Stimulated activated naive CD8-positive, alpha-beta T cell treated with anti-CD3 and anti-CD28 coated beads, Interleukin-15, Interleukin-2, amounts not matched to agents 100 U/mL and 50 U/mL, for 24 hours (primary cell): ENCODE results near the gene TRHDE.
"Not testable (repeated sequence)": the region's sequence is repeated elsewhere in the genome, so short reads cannot be mapped to it uniquely, and the experiment has no call there.

Experiments
- ATAC-seq: fragments of 150-1000 bp; cut with Tn5 transposase; one replicate; pipeline ENCODE4 v1.10.0; 2021
- DNase-seq: peaks from one replicate; pipeline ENCODE4 v3.0.0; 2021

The TRHDE gene

DNA sequence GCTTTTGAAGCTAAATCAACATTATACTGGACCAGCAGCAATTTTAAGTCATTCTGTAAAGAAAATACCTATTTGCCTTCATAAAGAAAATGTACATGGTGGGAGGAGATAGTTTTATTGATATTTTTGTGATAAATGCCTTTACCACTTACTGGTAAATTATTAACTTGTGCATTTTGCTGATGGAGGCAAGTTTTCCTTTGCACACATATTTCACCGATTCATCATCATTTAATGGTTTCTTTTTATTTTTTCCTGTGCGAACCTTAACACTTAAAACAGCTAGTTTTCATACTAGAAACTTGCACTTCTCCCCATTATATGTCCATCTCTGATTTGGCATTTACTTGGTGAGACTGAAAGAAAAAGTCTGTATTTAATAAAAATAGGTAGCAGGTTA, 239.3 kb downstream of the TRHDE start:
- ATAC-seq (no peak), DNase-seq (no peak)

GRCh38 chr12:72511906-72512305, 239.7 kb downstream of the TRHDE start:
- DNase-seq = no peak
- ATAC-seq = no peak

DNA sequence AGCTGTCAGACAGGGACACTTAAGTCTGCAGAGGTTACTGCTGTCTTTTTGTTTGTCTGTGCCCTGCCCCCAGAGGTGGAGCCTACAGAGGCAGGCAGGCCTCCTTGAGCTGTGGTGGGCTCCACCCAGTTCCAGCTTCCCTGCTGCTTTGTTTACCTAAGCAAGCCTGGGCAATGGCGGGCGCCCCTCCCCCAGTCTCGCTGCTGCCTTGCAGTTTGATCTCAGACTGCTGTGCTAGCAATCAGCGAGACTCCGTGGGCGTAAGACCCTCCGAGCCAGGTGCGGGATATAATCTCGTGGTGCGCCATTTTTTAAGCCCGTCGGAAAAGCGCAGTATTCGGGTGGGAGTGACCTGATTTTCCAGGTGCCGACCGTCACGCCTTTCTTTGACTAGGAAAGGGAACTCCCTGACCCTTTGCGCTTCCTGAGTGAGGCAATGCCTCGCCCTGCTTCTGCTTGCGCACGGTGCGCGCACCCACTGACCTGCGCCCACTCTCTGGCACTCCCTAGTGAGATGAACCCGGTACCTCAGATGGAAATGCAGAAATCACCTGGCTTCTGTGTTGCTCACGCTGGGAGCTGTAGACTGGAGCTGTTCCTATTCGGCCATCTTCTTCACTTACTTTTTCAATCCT, 248.0 kb downstream of the TRHDE start:
- not testable (repeated sequence) for DNase-seq, ATAC-seq

- ATAC-seq = no peak
- no peak for DNase-seq
Observed at GRCh38 chr12:72521326-72521725, 249.2 kb downstream of the TRHDE start.

DNA sequence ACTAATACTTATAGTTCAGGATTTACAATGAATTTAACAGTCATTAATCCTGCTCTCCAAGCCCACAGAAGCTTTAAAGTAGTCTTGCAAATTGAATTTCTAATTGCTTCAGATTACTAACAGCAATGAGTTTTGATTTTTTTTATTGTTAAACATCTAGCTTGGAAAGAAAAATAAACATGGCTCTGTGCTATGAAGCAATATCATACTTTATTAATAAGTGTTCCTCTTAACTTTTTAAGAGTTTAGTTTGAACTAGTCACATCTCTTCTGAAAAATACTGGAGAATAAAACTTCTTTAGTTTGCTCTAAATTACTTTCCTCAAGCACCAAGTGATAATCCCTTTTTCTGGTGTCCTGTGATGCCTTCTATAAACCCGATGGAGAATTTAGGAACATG, 250.2 kb downstream of the TRHDE start:
- DNase-seq (no peak), ATAC-seq (no peak)

DNA sequence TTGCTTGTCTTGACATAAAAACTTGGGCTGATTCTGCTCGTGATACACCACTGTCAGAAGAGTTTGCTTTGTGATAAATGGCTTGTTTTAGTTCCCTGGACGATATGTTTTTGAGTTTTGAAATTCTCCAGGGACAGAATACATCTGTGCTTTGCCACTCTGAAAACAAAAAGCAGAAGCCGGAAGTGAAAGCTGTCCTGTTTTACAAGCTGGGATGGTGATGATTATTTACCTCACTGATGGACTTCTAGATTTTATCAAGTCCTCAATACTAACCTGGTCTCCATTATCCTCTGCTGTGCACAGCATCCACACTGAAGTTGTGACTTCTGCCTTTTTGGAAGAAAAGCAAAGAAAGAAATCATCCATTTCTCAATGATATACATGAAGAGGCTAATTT, 251.6 kb downstream of the TRHDE start:
- no peak for DNase-seq

DNA sequence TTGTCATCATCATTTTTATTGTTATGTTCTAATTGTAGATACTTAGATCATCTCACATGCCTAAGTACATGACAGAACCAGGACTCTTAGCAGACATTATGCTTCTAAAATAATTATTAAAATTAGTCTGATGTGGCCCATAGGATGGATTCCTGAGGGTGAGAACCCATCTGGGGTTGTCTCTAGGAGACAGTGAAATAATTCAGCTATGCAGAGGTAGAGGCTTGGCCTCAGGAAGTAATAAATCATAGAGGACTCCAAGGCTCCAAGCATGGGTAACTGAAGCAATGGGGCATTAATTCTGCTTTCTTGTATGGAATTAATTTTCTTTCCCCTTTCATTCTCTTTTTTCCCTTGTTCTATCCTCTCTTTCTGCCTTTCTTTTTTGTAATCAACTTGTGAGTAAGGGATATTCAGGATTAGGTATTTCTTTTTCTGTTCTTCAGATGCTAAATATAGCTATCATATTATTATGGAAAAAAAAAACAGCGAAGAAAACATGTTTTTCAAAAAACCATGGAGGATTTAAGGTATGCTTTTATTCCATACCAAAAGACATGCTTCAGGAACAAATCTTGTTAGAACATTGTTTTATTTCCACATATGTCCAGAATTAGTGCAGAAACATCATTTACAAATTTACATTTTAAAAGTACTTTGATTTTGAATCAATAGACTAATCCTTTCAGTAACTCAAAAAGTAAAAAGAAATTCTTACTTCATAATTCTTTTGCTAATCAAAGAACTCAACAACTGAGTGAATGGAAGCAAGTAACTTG, 263.2 kb downstream of the TRHDE start:
- no peak for DNase-seq

More for the DNA sequence above, 251.6 kb downstream of the TRHDE start:
- no peak for ATAC-seq

GRCh38 chr12:72540811-72541210, 268.6 kb downstream of the TRHDE start:
- DNase-seq = no peak
- no peak for ATAC-seq

More for the DNA sequence above, 263.2 kb downstream of the TRHDE start:
- no peak for ATAC-seq

- no peak for DNase-seq
- no peak for ATAC-seq
Observed at GRCh38 chr12:72543777-72544467, 271.8 kb downstream of the TRHDE start.

DNA sequence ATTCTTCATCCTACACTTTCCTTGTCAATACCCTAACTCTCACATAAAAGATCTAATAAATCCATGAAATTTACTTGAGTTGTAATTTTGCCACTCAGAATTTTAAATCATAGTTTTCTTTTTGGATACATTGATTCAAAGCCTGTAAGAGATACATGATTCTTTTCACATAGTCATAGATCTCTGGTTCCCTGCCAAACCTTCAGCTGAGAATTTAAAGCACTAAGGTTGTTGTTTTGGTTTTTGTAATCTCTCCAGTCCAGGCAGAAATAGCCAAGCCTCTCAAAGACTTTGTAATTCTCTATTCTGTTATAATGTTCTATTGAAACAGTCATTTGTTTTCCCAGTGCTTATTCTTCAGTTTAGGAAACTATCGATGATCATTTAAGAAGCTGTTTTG, 273.9 kb downstream of the TRHDE start:
- DNase-seq (no peak), ATAC-seq (no peak)

- no peak for DNase-seq
- no peak for ATAC-seq
Observed at GRCh38 chr12:72547573-72547972, 275.4 kb downstream of the TRHDE start.

- no peak for DNase-seq
- no peak for ATAC-seq
Observed at GRCh38 chr12:72549184-72549583, 277.0 kb downstream of the TRHDE start.

DNA sequence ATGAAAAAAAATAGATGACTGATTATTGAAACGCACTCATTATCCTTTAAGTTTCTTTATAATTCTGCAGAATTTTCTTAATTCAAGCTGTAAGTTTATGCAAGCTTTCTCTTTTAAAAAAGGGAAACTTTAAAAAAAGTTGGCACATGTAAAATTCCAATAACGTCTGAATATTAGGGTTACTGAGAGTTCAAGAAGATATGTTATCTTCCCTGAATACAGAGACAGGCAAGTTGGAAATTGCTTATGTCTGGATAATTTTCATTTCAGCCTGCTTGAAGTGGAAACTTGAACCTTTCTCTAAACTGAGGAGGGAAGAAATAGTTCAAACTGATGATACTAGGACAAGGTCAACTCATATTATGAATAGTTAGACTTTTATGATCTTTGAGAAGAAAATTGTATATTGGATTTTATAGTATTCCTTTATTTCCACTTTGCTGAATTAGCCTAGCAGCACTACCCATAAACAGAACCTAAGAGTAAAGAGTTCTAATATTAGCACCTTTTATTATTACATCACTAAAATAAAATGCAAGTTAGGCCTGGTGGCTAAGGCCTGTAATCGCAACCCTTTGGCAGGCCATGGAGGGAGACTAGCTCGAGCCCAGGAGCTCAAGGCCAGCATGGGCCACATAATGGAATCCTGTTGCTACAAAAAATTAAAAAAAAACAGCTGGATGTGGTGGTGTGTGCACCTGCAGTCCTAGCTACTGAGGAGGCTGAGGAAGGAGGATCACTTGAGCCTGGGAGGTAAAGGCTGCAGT, 288.0 kb downstream of the TRHDE start:
- no peak for DNase-seq
- ATAC-seq = no peak

- ATAC-seq = no peak
Observed at GRCh38 chr12:72570601-72571000, 298.4 kb downstream of the TRHDE start.

DNA sequence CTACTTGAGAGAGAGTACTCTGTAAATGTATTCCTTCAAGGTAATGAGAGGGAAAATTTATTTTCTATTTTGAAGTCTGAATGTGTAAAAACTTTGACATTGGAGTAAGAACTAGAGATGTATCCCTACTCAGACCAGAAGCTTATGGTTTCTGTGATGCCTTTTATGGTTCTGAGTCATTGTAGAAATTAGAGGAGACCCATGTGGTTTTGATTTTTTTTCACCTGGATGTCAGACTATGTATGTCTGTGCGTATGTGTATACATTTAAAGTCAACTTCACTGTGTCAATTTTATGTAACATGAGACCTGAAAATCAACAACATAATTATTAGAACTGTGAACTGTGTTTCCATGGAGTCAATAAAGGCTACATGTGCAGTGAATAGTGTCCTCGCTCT, 302.0 kb downstream of the TRHDE start:
- DNase-seq (no peak), ATAC-seq (no peak)

More at GRCh38 chr12:72570601-72571000, 298.4 kb downstream of the TRHDE start:
- no peak for DNase-seq

GRCh38 chr12:72578327-72578726, 306.2 kb downstream of the TRHDE start:
- DNase-seq (no peak), ATAC-seq (no peak)

- DNase-seq (no peak), ATAC-seq (no peak)
Observed at GRCh38 chr12:72586456-72586855, 314.3 kb downstream of the TRHDE start.

DNA sequence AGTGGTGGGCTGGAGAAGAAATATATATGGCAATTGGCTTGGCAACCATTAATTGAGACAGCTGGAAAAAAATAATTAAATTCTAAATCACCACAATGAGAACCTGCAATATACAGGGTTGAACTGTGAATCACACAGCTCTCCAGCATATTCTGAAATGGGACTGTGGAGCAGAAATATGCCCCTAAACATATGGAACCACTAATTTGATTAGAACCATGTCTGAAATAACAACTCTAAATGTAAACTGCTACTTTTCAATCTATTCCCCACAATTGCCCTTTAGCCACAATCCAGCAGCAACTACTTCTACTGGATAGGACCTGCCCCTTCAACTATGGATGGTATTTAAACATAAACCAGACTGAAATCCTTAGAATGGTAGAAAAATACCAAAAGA, 330.4 kb downstream of the TRHDE start:
- no peak for DNase-seq
- no peak for ATAC-seq

DNA sequence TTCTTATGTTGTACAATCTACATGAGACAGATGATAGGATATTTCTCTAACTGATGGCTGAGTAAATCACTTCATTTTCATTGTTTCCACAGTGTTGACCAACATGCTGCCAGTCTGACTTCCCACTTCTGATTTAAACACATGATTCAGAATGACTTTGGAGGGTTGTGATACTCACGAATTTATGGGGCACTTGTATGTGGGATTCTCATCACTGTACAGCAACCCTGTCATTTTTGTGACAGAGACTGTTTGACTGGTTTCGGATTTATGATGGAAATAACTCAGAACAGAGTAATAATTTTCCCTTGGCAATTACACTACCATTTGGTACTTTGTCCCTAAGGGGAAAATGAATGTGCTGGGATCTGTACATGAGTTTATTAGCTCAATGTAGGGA, 333.8 kb downstream of the TRHDE start:
- no peak for DNase-seq
- ATAC-seq = no peak

DNA sequence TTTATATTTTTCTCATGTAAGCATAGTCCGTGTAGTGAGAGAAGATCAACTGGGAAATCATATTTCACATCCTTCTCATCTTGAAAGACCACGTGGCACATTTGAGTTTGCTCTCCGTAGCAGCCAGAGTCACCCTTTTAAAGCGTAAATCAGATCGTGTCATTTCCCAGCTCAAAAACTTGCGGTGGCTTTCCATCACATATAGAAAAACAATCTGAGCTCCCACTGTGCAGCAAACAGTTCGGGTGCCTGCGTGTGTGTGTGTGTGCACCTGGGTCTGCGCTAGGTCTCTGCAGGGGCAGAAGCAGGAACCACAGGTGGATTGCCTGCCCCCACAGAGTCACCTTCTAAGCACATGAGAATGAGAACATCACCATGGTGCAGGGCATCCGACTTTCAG, 338.2 kb downstream of the TRHDE start:
- DNase-seq (no peak), ATAC-seq (no peak)

- ATAC-seq (no peak), DNase-seq (no peak)
Observed at GRCh38 chr12:72610854-72611358, 338.7 kb downstream of the TRHDE start.

DNA sequence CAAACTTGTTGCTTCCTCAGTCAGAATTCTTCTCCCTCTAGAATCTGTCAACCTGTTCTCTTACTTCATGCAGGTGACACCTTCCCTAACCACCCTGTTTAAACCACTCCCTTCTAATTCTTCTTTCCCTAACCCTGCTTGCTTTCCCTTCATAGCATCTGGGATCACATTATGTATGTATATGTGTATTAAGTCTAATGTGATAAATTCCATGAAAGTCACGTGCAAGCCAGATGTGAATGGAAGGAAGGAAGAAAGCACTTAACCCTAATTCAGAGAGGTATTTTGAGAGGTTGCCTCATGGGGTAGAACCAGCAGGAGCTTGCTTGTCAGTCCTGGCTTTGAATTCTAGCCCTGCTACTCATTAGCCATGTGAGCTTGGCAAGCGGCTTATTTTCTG, 340.0 kb downstream of the TRHDE start:
- DNase-seq (no peak), ATAC-seq (no peak)
